HEK293 (cell line): ENCODE data around the gene EPO.
"Not testable (repeated sequence)": the region's sequence is repeated elsewhere in the genome, so short reads cannot be mapped to it uniquely, and the experiment has no call there.

Experiments
- CTCF ChIA-PET: fragments of 350-600 bp; formaldehyde crosslinking; extraction: SDS; loops from one replicate; lab custom pipeline; 2021; ENCODE audit warnings: antibody characterized with exemption; lab: Yijun Ruan, JAX
- POLR2A ChIA-PET: fragments of 300-600 bp; formaldehyde crosslinking; extraction: SDS; loops from one replicate; lab custom pipeline; 2020; ENCODE audit warnings: antibody characterized with exemption, inconsistent platforms; lab: Yijun Ruan, JAX
- H3K27ac ChIP-seq: fragments of 200-500 bp; sonication (Bioruptor generic); 2 replicates; pipeline ENCODE4 v1.5.1; 2014; ENCODE audit warnings: low read depth, low read length, control low read depth, inconsistent platforms; ENCODE audit errors: extremely low read depth
- H3K36me3 ChIP-seq, 2 experiments: fragments of 200-500 bp in 1 of 2; sonication (Bioruptor generic) in 1 of 2; 1 replicate in 1 of 2; 2 replicates in 1 of 2; pipeline ENCODE4 v1.5.1; 2014 to 2017; ENCODE audit warnings: inconsistent platforms in 2 of 2, low read length in 2 of 2; ENCODE audit not compliant: control insufficient read depth in 2 of 2, insufficient read depth in 1 of 2
- H3K4me1 ChIP-seq: fragments of 200-500 bp; sonication (Bioruptor generic); 2 replicates; pipeline ENCODE4 v1.5.1; 2014; ENCODE audit warnings: mild to moderate bottlenecking, low read length, inconsistent platforms; ENCODE audit not compliant: control insufficient read depth, insufficient read depth
- H3K4me3 ChIP-seq: 2 replicates; pipeline ENCODE4 v1.5.1; 2011; ENCODE audit warnings: low read depth, mild to moderate bottlenecking, control low read depth, low read length, moderate library complexity
- H3K9me3 ChIP-seq: fragments of 200-500 bp; sonication (Bioruptor generic); 2 replicates; pipeline ENCODE4 v1.5.1; 2014; ENCODE audit warnings: low read depth, low read length, inconsistent platforms; ENCODE audit not compliant: control insufficient read depth, insufficient read depth
- PRDM1 ChIP-seq: fragments of 450-650 bp; formaldehyde crosslinking; IDR thresholded peaks from 2 replicates; pipeline ENCODE4; 2016; ENCODE audit warnings: missing biosample characterization, missing genetic modification characterization
- REPIN1 ChIP-seq: fragments of 450-650 bp; formaldehyde crosslinking; IDR thresholded peaks from 2 replicates; pipeline ENCODE4 v1.5.1; 2017; ENCODE audit warnings: missing biosample characterization, missing genetic modification characterization, low read depth
- YY2 ChIP-seq: fragments of 450-650 bp; formaldehyde crosslinking; IDR thresholded peaks from 2 replicates; pipeline ENCODE4 v1.5.1; 2016; ENCODE audit warnings: missing biosample characterization, missing genetic modification characterization
- ZNF121 ChIP-seq: fragments of 450-650 bp; formaldehyde crosslinking; IDR thresholded peaks from 2 replicates; pipeline ENCODE4 v1.5.1; 2016; ENCODE audit warnings: missing biosample characterization, missing genetic modification characterization
- ZNF140 ChIP-seq: fragments of 450-650 bp; formaldehyde crosslinking; IDR thresholded peaks from 2 replicates; pipeline ENCODE4 v1.5.1; 2016; ENCODE audit warnings: missing biosample characterization, missing genetic modification characterization
- ZNF394 ChIP-seq: fragments of 450-650 bp; formaldehyde crosslinking; IDR thresholded peaks from 2 replicates; pipeline ENCODE4 v1.5.1; 2016; ENCODE audit warnings: missing biosample characterization, missing genetic modification characterization, mild to moderate bottlenecking, moderate library complexity, borderline replicate concordance
- ZNF629 ChIP-seq: fragments of 450-650 bp; formaldehyde crosslinking; IDR thresholded peaks from 2 replicates; pipeline ENCODE4 v1.5.1; 2017; ENCODE audit warnings: missing biosample characterization, missing genetic modification characterization
- ZNF747 ChIP-seq: fragments of 450-650 bp; formaldehyde crosslinking; IDR thresholded peaks from 2 replicates; pipeline ENCODE4 v1.5.1; 2016; ENCODE audit warnings: missing biosample characterization, missing genetic modification characterization
- ZNF785 ChIP-seq: fragments of 450-650 bp; formaldehyde crosslinking; IDR thresholded peaks from 2 replicates; pipeline ENCODE4 v1.5.1; 2016; ENCODE audit warnings: missing biosample characterization, missing genetic modification characterization
- TF ChIP-seq, protein P1 (sequence below): fragments of 450-650 bp; formaldehyde crosslinking; IDR thresholded peaks from 2 replicates; pipeline ENCODE4 v1.5.1; 2016; ENCODE audit warnings: missing biosample characterization, missing genetic modification characterization
- TF ChIP-seq, protein P2 (sequence below): fragments of 450-650 bp; formaldehyde crosslinking; IDR thresholded peaks from 2 replicates; pipeline ENCODE4 v1.5.1; 2016; ENCODE audit warnings: missing biosample characterization, missing genetic modification characterization
- TF ChIP-seq, protein P3 (sequence below): fragments of 450-650 bp; formaldehyde crosslinking; IDR thresholded peaks from 2 replicates; pipeline ENCODE4 v1.5.1; 2016; ENCODE audit warnings: missing biosample characterization, missing genetic modification characterization

Gene EPO

DNA sequence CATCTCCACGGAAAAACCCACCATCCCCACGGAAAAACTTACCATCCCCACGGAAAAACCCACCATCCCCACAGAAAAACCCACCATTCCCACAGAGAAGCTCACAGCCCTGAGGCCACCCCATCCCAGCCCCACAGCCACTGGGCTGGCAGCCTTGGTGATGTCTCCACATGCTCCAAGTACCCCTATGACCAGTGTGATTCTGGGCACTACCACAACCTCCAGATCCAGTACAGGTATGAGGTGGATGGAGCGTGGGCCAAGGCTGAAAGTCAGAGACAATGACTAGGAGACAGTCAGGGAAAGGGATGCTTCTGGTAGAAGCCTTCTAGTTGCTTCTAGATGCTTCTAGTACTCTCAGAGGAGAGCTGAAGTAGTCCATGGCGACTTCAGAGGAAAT lies 32.7 kb downstream of the EPO start:
- no peaks in the 10 kb centered on the region for H3K36me3 ChIP-seq
- H3K4me1 ChIP-seq, result no peaks in the 10 kb centered on the region
- no peak overlapping the region for H3K27ac ChIP-seq
- TF ChIP-seq, protein P1, sequence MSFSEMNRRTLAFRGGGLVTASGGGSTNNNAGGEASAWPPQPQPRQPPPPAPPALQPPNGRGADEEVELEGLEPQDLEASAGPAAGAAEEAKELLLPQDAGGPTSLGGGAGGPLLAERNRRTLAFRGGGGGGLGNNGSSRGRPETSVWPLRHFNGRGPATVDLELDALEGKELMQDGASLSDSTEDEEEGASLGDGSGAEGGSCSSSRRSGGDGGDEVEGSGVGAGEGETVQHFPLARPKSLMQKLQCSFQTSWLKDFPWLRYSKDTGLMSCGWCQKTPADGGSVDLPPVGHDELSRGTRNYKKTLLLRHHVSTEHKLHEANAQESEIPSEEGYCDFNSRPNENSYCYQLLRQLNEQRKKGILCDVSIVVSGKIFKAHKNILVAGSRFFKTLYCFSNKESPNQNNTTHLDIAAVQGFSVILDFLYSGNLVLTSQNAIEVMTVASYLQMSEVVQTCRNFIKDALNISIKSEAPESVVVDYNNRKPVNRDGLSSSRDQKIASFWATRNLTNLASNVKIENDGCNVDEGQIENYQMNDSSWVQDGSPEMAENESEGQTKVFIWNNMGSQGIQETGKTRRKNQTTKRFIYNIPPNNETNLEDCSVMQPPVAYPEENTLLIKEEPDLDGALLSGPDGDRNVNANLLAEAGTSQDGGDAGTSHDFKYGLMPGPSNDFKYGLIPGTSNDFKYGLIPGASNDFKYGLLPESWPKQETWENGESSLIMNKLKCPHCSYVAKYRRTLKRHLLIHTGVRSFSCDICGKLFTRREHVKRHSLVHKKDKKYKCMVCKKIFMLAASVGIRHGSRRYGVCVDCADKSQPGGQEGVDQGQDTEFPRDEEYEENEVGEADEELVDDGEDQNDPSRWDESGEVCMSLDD (tag by site-specific recombination), result no peak
- no peak for TF ChIP-seq ZNF747
- no peak for TF ChIP-seq ZNF394
- no peak for TF ChIP-seq ZNF140
- TF ChIP-seq, protein P2, sequence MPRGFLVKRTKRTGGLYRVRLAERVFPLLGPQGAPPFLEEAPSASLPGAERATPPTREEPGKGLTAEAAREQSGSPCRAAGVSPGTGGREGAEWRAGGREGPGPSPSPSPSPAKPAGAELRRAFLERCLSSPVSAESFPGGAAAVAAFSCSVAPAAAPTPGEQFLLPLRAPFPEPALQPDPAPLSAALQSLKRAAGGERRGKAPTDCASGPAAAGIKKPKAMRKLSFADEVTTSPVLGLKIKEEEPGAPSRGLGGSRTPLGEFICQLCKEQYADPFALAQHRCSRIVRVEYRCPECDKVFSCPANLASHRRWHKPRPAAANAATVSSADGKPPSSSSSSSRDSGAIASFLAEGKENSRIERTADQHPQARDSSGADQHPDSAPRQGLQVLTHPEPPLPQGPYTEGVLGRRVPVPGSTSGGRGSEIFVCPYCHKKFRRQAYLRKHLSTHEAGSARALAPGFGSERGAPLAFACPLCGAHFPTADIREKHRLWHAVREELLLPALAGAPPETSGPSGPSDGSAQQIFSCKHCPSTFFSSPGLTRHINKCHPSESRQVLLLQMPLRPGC, result no peak
- no peak for TF ChIP-seq ZNF785 (tag by site-specific recombination)
- no peak for TF ChIP-seq REPIN1 (tag by site-specific recombination)
- no peak for TF ChIP-seq YY2 (tag by site-specific recombination)
- no peaks in the 10 kb centered on the region for H3K9me3 ChIP-seq
- no peak overlapping the region for H3K4me3 ChIP-seq
- POLR2A ChIA-PET, result no interaction called here
- CTCF ChIA-PET, result interaction anchor here (0.6 kb wide), 1 partner anchor 159 kb away, joined by 6 read pairs; no protein-coding TSS in a partner anchor

DNA sequence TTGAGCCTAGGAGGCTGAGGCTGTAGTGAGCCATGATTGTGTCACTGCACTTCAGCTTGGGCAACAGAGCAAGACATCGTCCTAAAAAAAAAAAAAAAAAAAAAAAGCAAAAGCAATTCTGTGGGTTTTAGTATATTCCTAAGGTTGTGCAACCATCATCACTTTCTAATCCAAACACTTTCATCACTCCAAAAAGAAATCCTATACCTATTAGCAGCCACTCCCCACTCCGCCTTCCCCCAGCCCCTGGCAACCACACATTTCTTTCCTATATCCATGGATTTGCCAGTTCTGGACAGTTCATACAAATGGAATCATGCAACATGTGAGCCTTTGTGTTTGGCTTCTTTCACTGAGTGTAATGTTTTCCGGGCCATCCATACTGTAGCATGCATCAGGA lies 33.5 kb downstream of the EPO start:
- Histone ChIP-seq H3K4me1 (no peaks in the 10 kb centered on the region), H3K4me3 (no peak overlapping the region), H3K27ac (no peak overlapping the region), H3K36me3 (no peaks in the 10 kb centered on the region), H3K9me3 (no peaks in the 10 kb centered on the region)
- POLR2A ChIA-PET, result no interaction called here
- CTCF ChIA-PET, result interaction anchor here (0.6 kb wide), 1 partner anchor 159 kb away, joined by 6 read pairs; no protein-coding TSS in a partner anchor
- TF ChIP-seq PRDM1 (tag by site-specific recombination) (peak; percentile 79), ZNF629 (no peak)

DNA sequence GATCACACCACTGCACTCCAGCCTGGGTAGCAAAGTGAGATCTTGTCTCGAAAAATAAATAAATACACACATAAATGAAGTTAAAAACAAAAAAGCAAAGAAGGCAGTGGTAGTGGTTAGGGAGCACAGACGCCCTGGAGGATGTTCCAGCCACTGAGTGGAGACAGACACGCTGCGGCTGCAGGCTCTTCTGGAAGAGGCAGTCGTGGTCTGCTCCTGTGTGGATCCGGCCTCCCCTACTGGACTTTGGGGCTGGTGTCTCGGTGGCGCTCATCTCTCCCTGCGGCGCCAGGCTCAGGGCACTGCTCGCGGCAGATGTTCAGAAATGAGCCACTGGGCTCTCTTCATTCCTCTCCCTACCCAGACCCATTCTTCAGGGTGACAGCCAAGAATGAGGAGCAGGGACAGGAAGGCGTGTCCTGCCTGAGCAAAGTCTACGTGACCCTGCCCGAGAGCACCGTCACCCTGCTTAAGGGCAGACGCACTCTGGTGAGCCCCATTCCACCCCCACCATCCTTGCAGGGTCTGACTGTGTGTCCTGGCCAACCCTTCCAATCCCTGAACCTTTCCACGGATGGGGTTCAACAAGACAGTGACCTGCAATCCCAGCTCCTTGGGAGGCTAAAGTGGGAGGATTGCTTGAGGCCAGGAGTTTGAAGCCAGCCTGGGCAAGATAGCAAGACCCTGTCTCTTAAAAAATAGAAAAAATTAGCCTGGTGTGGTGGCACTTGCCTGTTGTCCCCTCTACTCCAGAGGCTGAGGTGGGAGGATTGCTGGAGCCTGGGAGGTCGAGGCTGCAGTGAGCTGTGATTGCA lies 39.3 kb downstream of the EPO start:
- ChIA-PET POLR2A (interaction anchor here (0.9 to 1.1 kb wide), 2 partner anchors 54 to 173 kb away, joined by 3 to 4 read pairs; partner anchors contain the start of genes FBXO24, LRCH4 and POP7), CTCF (no interaction called here)
- 0 out of 2 replicates have a peak, but pooled peaks have one; percentile 65 for TF ChIP-seq ZNF121 (tag by site-specific recombination)
- TF ChIP-seq, protein P3, sequence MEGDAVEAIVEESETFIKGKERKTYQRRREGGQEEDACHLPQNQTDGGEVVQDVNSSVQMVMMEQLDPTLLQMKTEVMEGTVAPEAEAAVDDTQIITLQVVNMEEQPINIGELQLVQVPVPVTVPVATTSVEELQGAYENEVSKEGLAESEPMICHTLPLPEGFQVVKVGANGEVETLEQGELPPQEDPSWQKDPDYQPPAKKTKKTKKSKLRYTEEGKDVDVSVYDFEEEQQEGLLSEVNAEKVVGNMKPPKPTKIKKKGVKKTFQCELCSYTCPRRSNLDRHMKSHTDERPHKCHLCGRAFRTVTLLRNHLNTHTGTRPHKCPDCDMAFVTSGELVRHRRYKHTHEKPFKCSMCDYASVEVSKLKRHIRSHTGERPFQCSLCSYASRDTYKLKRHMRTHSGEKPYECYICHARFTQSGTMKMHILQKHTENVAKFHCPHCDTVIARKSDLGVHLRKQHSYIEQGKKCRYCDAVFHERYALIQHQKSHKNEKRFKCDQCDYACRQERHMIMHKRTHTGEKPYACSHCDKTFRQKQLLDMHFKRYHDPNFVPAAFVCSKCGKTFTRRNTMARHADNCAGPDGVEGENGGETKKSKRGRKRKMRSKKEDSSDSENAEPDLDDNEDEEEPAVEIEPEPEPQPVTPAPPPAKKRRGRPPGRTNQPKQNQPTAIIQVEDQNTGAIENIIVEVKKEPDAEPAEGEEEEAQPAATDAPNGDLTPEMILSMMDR (tag by site-specific recombination), result no peak
- Histone ChIP-seq H3K9me3 (no peaks in the 10 kb centered on the region), H3K27ac (no peak overlapping the region), H3K36me3 (no peaks in the 10 kb centered on the region), H3K4me1 (no peaks in the 10 kb centered on the region), H3K4me3 (no peak overlapping the region)

DNA sequence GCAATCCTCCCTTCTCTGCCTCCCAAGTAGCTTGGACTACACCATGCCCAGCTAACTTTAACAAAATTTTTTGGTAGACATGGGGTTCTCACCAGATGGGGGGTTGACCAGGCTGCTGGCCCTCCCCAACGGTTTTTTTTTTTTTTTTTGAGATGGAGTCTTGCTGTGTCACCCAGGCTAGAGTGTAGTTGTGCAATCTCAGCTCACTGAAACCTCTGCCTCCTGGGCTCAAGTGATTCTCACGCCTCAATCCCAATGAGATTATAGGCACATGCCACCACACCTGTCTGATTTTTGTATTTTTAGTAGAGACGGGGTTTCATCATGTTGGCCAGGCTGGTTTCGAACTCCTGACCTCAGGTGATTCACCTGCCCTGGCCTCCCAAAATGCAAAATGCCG lies 42.6 kb downstream of the EPO start:
- H3K4me3 ChIP-seq, H3K4me1 ChIP-seq, H3K9me3 ChIP-seq, H3K27ac ChIP-seq, H3K36me3 ChIP-seq: not testable (repeated sequence)
- POLR2A ChIA-PET, result interaction anchor here (0.5 kb wide), 1 partner anchor 24 kb away, joined by 6 read pairs; no protein-coding TSS in a partner anchor
- CTCF ChIA-PET, result interaction anchor here (0.6 kb wide), 2 partner anchors 38 to 1382 kb away, joined by 4 to 5 read pairs; no protein-coding TSS in a partner anchor
